NB4 (cell line): ENCODE results near the gene PLSCR1.
"Not testable (repeated sequence)": the region's sequence is repeated elsewhere in the genome, so short reads cannot be mapped to it uniquely, and the experiment has no call there.

Source experiments
- CTCF ChIP-seq: IDR thresholded peaks from one replicate; pipeline ENCODE4 v1.5.1; 2012; ENCODE audit warnings: low read depth, low read length
- MYC ChIP-seq: IDR thresholded peaks from 2 replicates; pipeline ENCODE4 v1.6.1; 2011; ENCODE audit warnings: low read depth, low read length
- POLR2A ChIP-seq: IDR thresholded peaks from 2 replicates; pipeline ENCODE4 v1.6.1; 2011; ENCODE audit warnings: mild to moderate bottlenecking; ENCODE audit not compliant: insufficient read length; ENCODE audit errors: extremely low read depth

GRCh38 chr3:146497145-146497843 lies 47.1 kb downstream of the PLSCR1 start:
- not testable (repeated sequence) for TF ChIP-seq CTCF, MYC, POLR2A
